ENCODE results near the gene NPR3.

Gene NPR3

DNA sequence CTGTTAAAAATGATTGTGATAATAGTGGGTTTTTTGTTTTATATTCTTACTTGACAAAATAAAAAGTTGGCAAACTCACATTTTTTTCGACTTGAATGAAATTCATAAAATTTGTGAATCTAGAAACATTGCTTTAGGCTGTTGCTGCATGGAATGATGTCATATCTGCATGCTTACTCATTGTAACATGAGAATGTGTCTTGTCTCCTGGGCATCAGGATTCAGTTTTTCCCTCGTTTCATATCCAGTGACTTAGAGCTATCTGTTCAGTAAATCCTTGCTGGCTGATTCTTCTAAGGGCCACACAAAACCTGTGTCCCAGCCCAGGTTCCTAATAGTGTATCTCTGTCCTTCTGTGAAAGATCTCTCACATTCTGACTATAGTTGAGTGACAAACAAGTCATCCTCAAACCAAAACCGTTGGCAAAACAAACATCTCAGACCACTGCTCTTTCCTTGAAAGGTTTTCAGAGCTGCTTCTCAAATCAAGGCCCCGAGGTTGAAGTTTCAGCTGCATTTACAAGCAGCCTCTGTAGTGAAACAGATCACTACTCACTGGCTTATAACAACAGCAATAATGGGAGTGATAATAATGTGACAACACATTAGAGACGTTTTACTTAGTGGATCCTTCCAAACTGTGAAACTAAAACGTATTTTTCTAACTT lies 95.0 kb downstream of the NPR3 start:
- no peak for DNase-seq (ENCODE audit: low read depth in 4 of 4, low spot score in 1 of 4)

DNA sequence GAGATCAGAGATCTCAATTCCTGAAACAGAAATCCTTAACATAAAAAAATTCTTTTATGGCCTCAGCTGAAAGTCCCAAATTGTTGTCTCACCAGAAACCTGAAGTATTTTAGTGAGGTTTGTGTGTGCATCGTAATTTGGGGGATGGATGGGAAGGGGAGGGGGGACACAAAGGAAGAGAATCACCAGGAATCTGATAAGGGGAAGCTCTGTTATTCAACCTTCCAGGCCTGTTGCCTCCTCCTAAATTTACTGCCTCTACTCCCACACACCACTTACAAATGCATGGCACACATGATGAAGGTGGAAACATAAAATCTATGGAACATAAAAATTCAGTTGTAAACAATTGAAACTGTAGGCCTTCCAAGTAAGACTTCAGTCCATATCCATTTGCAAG lies 97.7 kb downstream of the NPR3 start:
- DNase-seq (ENCODE audit: low read depth in 4 of 4, low spot score in 1 of 4): no peak

DNA sequence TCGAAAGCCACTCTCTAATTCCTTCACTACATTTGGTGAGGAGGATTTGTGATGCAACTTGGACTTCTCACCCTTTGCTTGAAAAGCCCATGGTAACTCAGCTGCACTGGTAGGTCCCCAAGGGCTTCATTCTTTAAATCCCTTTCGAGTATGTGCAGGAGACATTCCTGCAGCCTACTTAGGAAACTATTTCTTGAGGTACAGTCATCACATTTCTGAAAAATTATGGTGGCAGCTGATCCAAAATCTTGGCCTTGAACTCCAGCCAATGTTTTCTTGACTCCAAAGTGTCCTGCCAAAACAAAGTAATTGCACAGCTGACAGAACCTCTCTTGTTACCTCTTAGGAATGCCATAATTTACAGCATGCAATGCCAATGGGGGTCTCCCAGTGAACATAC lies 99.7 kb downstream of the NPR3 start:
- no peak for DNase-seq (ENCODE audit: low read depth in 4 of 4, low spot score in 1 of 4)

DNA sequence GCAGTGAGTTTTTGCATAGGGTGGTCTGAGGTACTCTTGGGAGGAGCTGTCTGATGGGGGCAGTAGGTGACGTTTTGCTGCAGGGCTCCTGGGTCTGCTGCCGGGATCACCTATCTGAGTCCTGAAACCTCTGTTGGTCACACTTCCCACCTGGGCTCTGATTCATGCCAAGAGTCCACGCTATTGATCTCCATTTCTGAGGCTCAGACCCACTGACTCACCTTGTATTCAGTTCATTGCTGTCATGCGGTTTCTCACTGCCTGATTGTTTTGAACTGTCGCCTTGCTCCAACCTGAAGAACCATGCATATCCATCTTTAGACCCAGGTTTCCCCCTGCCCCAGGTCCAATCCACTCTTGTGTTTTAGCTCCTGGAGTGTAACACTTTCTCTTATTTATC lies 101.3 kb downstream of the NPR3 start:
- DNase-seq (ENCODE audit: low read depth in 4 of 4, low spot score in 1 of 4): no peak

DNA sequence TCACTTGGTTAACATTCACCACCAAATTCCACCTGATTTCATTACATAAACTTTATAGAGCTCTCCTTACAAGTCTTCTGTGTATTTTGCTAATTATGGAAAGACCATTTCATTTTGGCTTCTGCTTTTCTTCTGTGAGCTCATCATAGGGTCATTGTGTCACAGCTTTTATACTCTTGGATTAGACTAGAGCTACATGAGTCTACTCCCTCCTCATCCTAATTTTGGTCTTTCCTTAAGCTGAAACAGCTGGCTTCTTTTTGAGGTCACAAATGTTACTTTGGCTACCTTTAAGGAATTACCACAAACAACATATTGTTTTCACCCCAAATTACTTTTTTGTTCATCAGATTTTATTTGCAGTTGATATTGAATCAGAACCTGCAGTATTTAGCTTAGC lies 103.0 kb downstream of the NPR3 start:
- DNase-seq (ENCODE audit: low read depth in 4 of 4, low spot score in 1 of 4): no peak

DNA sequence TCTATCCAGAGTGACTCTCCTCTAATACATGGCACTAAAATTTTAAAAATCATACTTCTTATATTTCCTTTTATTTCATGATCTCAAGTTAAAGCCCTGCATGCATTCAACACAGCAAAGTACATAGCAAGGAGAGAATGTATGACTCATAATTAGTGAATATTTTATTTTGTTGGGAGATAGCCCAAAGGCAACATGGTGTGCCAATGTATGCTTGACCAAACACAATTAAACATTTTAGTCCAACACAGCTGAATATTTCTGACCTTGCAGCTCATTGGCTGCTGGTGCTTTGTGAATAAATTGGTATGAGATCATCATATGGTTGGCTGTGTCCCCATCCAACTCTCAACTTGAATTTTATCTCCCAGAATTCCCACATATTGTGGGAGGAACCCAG lies 103.5 kb downstream of the NPR3 start:
- DNase-seq (ENCODE audit: low read depth in 4 of 4, low spot score in 1 of 4): no peak

- DNase-seq (ENCODE audit: low read depth in 4 of 4, low spot score in 1 of 4): no peak
Observed at GRCh38 chr5:32827981-32828380, 116.9 kb downstream of the NPR3 start.

- no peak for DNase-seq (ENCODE audit: low read depth in 4 of 4, low spot score in 1 of 4)
Observed at GRCh38 chr5:32828492-32828891, 117.4 kb downstream of the NPR3 start.

- no peak for DNase-seq (ENCODE audit: low read depth in 4 of 4, low spot score in 1 of 4)
Observed at GRCh38 chr5:32831624-32832023, 120.5 kb downstream of the NPR3 start.

DNA sequence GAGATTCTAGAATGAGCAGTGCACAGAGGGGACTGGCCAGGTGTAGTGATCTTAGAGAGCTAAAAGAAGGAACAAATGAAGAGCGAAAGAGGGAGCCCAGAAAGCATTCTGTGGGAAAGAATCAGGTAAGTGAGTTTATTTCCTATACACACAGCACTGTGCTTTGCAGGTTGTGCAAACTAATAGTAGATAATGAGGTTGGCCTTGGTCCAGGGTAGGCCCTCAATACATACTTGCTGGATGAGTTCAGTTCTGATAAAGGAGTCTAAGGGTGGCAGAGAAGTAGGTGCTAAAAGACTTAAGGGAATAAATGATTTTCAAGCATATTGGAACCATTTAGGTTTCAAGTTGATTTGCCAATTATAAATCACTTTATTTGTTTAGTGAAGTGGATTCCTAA lies 122.0 kb downstream of the NPR3 start:
- DNase-seq (ENCODE audit: low read depth in 4 of 4, low spot score in 1 of 4): no peak

DNA sequence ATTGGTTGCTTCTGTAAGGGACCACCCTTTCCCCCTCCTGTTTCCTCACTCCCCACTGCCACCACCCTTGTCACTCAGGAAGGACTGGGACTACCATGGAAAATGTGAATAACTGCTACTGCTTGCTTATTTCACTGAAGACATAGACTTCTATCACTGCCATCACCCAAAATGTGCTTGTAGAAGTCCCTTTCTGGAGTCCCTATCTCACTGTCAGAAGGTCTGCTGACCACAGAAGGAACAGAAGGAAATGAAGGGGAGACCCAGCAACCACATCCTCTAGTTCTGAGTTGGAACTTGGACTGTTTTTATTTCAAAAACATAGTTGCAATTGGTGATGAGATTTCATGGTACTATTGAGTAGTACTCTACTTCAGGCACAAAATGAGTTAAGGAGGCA lies 122.5 kb downstream of the NPR3 start:
- DNase-seq (ENCODE audit: low read depth in 4 of 4, low spot score in 1 of 4): no peak

DNA sequence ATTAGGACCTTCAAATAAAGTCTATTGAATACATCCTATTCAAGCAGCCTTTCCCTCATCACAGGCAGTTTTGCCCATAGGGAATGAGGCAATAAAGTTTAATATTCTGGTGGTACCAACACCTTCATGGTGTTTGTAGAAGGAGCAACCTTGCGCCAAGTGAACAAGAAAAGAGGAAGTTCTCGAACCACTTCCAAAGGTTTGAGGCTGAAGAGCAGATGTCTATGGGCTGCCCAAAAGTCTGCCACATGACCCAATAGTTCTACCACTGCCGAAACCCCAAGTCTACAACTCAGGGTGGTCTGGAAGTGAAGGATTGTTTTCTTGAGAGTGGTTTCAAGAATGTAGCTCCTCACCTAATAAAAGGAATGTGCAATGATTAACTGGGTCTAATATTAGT lies 123.1 kb downstream of the NPR3 start:
- DNase-seq (ENCODE audit: low read depth in 4 of 4, low spot score in 1 of 4): no peak

DNA sequence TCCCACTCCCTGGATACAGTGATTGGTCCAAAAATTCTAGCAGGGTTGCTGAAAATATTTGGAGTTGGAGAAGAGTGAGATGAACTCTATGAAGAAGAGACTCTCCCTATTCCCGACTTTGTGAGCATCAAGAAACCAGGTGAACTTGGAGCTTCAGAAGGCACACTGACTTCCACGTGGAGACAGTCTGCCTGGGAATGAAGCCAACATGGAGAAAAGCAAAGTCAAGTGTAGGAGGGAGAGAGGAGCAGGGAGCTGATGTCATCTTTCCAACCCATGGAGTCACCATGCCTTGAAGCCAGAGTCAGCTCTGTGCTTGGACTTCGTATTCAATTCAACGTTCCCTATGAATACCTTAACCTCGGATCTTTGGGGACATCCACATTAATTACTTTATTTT lies 125.1 kb downstream of the NPR3 start:
- no peak for DNase-seq (ENCODE audit: low read depth in 4 of 4, low spot score in 1 of 4)

DNA sequence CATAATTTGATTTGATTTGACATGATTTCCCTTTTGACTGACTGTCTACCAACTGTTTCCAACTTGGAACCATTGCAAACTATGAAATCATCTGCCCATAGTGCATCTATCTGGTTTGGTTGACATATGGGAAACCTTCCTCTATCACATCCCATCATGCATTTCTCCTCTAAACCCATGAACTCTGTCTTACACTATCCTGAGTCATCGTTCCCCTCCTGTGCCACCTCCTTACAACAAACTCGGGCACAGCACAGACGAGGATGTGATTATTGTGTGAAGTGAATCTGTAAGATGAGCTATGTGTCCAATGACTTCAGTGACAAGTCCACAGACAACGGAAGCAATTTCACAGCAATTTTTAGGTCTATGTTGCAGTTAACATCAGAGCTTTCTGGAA lies 126.1 kb downstream of the NPR3 start:
- no peak for DNase-seq (ENCODE audit: low read depth in 4 of 4, low spot score in 1 of 4)

DNA sequence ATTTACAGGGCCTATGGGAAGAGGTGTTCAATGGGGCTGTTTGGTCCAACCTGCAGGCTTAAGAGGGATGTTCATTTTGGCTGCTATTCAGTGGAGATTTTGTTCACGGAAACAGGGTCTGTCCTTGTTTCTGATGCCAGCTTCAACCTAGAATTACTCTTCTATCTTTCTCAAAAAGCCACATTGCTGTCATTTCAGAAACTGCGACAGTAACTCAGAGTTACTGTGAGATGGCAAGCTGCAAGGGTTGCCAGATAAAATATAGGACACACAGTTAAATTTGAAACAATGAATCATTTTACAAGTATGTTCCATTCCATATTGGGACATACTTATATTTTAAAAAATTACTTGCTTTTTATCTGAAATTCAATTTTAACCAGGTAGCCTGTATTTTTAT lies 128.0 kb downstream of the NPR3 start:
- DNase-seq (ENCODE audit: low read depth in 4 of 4, low spot score in 1 of 4): no peak

DNA sequence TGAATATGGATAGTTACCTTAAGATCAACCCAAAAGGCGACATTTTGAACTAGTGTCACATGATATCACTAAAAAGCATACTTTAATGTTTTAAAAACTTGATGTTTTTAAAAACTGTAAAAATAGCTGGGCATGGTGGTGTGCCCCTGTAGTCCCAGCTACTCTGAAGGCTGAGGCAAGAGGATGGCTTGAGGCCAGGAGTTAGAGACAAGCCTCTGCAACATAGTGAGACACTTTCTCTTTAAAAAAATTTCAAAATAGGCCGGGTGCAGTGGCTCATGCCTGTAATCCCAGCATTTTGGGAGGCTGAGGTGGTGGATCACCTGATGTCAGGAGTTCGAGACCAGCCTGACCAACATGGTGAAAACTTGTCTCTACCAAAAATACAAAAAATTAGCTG lies 129.5 kb downstream of the NPR3 start:
- no peak for DNase-seq (ENCODE audit: low read depth in 4 of 4, low spot score in 1 of 4)

All from stimulated activated CD4-positive, alpha-beta T cell treated with anti-CD3 and anti-CD28 coated beads, Interleukin-1b, Interleukin-23, amount 100 ng/mL, for 24 hours (primary cell).